DOHH2 (cell line): ENCODE data around the gene TRIM9.

Source experiments
- CTCF ChIP-seq: fragments of 200-600 bp; sonication (generic); IDR thresholded peaks from one replicate; pipeline ENCODE4 v1.5.1; 2014; ENCODE audit warnings: antibody characterized with exemption, mild to moderate bottlenecking, low read depth, low read length; ENCODE audit not compliant: poor library complexity, severe bottlenecking
- EZH2phosphoT487 ChIP-seq: fragments of 200-600 bp; sonication (generic); IDR thresholded peaks from 2 replicates; pipeline ENCODE4 v1.6.1; 2017; ENCODE audit warnings: borderline replicate concordance, mild to moderate bottlenecking, antibody characterized with exemption, low read length, moderate library complexity, mixed read lengths

GRCh38 chr14:51096870-51097269 is 2.0 kb upstream of the TRIM9 start:
- TF ChIP-seq EZH2phosphoT487 (no peak), CTCF (no peak)
